ENCODE results near the gene SDF2L1. TPM values are rescaled to one million over a fixed set of nuclear protein-coding genes. Genes with fewer than 3 reads are reported as not detected.
A peak's percentile ranks its signal among the peaks of the same experiment; 100 is the strongest.

The SDF2L1 gene
- total and polyA plus RNA-seq, 10 of the 15 experiments (the other 5 are each of a cell fraction or from before 2014, with no cell fraction given) = 3.0 to 214 (median 55.5) TPM

DNA sequence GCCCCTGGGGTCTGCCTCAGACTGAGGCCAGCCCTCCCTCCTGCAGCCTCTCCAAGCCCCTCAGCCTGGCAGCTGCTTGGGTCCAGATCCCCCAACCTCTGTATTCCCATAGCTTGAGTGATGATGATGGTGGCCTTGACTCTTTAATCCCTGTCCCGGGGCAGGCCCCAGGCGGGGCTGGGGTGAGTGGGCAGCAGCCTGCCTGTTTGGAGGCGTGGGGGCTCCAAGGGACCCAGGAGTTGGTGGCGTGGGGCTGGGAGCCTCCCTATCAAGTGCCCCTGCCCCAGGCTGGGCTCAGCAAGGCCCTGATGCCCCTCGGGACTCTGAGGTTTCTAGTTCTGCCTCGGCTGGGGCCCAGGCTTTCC, 46.2 kb downstream of the SDF2L1 start (continued):
- no peak for TF ChIP-seq MLLT1 (IDR thresholded peaks at IDR 0.05)
- TF ChIP-seq SPI1 (IDR thresholded peaks at IDR 0.05; ENCODE audit: borderline replicate concordance, insufficient read depth, low read depth, low read length) = no peak
- no peak for TF ChIP-seq ATF7 (IDR thresholded peaks at IDR 0.05; ENCODE audit: low read depth)
- no peak for TF ChIP-seq SREBF1 (IDR thresholded peaks at IDR 0.05; ENCODE audit: low read length)
- no peak for TF ChIP-seq NFYB (IDR thresholded peaks at IDR 0.05; ENCODE audit: insufficient read depth, low read depth, low read length)
- no peak for TF ChIP-seq NR2F1 (conservative IDR thresholded peaks at IDR 0.05)
- no peak for TF ChIP-seq HDGF (IDR thresholded peaks at IDR 0.05)

DNA sequence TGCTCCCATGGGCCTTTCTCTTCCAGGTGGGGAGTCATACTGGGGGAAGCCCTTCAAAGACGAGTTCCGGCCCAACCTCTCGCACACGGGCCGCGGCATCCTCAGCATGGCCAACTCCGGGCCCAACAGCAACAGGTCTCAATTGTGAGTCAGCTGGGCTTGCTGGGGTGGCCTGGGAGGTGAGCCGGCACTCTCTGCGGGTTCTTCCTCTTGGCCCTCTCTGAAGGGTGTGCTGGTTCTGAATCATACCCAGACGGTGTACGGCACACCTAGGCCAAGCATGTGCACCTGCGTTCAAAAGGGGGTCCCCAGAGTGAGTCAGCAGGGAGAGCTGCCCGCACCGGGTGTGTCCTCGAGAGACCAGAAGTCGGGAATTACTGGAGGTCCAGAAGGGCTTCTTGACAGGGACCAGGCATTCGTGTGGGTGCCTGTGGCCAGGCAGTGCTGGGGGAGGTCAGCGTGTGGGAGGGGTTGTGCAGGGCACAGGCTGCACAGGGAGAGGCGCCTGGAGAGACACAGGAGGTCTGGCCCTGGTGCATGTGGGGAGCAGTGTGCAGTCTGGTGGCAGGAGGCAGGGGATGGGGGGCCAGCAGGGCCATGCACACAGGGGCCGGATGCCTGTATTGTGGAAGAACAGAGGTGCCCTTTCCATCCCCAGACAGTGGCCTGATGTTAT, 46.7 kb downstream of the SDF2L1 start:
- Histone ChIP-seq H3K9ac (ENCODE audit: control insufficient read depth, insufficient read depth, low read length) (no peak overlapping the region), H3K27ac (ENCODE audit: control insufficient read depth, insufficient read depth) (0 out of 2 replicates have a peak overlapping the region, but pooled peaks have one; percentile 8), H3K9me3 (replicated peaks; ENCODE audit: control insufficient read depth, insufficient read depth, low read length) (no peaks in the 10 kb centered on the region), H3K4me1 (ENCODE audit: control insufficient read depth, insufficient read depth, low read length) (peaks cover 27% of the 10 kb centered on the region), H2AFZ (ENCODE audit: control insufficient read depth, low read depth, low read length) (no peak overlapping the region), H3K79me2 (ENCODE audit: control insufficient read depth, insufficient read depth, low read length) (no peaks in the 10 kb centered on the region), H3K4me2 (ENCODE audit: control insufficient read depth, insufficient read depth) (no peak overlapping the region), H3K27me3 (replicated peaks in 1 of 2; ENCODE audit: control insufficient read depth in 2 of 2, insufficient read depth in 2 of 2, low read length in 1 of 2) (no peaks in the 10 kb centered on the region), H3K4me3 (no peak overlapping the region), H3K36me3 (ENCODE audit: control insufficient read depth in 2 of 2, insufficient read depth in 2 of 2, low read length in 1 of 2) (peaks cover 12 to 24% of the 10 kb centered on the region in 2 experiments; a peak in 3 of 4 replicates), H4K20me1 (ENCODE audit: control insufficient read depth, insufficient read depth) (no peaks in the 10 kb centered on the region)
- no peak for TF ChIP-seq POLR2A (IDR thresholded peaks at IDR 0.05; ENCODE audit: low read depth, low read length)
- 0 out of 2 replicates have a peak, but pooled peaks have one; percentile 14 for TF ChIP-seq JUNB (IDR thresholded peaks at IDR 0.05)
- peak in 1 of 2 experiments; percentile 12; a peak in 1 of 4 replicates for TF ChIP-seq BHLHE40 (IDR thresholded peaks at IDR 0.05; ENCODE audit: borderline replicate concordance in 1 of 2, low read depth in 2 of 2, low read length in 1 of 2)
- TF ChIP-seq ETV6 (conservative IDR thresholded peaks at IDR 0.05 in 1 of 2, IDR thresholded peaks at IDR 0.05 in 1 of 2; ENCODE audit: borderline replicate concordance in 1 of 2, low read depth in 1 of 2) = no peak
- no peak for FAIRE-seq
- ChIA-PET POLR2A (no interaction called here), RAD21 (ENCODE audit: unreplicated experiment) (no interaction called here), SMC1A (ENCODE audit: uncharacterized antibody, unreplicated experiment) (no interaction called here), CTCF (no interaction called here)
- intact Hi-C loops (cut with micrococcal nuclease; ENCODE audit: unreplicated experiment) = no loop called here
- in situ Hi-C loops (cut with MboI) = no loop called here
- 28% methylated on average over 14 of the region's 20 CpGs for WGBS (ENCODE audit: insufficient coverage, insufficient replicate concordance, low lambda C conversion rate, missing lambda C conversion rate)
- peak; percentile 64 for ATAC-seq
- DNase-seq (ENCODE audit: low read depth, low spot score) = no peak
- BruUV-seq (replicated peaks) = no TSS peak

Data from GM12878 (cell line).